ENCODE measurements around the gene TMEM9. TPM values are rescaled to one million over a fixed set of nuclear protein-coding genes. Genes with fewer than 3 reads are reported as not detected.

Gene TMEM9
- total and polyA plus RNA-seq, 4 donors = 30.5 to 59.5 (median 49.0) TPM

DNA sequence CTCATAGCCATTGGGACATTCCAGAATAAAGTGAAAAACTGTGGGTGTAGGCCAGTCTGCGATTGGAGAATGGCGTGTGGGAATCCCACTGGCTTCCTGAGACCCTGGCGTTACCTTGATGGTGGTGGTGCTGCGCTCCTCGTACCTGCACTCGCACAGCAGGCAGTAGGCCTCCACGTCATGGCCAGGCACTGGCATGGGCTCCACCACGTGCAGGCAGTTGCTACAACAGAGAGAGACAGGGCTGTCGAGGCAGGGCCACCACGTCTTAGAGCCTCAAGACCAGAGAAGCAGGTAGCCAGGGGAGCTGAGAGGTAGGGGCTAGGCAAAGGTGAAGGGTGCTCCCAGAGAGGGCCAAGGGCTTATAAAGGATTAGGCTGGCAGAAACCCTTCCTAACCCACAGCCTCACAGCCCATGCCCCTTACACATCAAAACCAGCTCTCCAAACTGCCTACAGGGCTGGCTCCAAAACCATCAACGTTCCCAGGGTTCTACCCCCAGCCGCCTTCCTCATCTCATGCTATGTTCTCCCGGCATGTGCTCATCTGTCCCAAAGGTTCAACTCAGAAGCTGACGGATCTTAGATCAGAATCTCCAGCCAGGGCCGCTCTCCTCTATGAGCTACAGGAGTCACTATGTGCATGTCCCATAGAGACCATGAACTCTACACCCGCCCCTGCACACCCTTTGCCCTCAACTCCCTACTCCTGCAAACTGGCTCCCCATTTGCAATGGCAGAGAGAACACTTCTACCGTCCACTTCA is 7.5 kb downstream of the TMEM9 start:
- TF ChIP-seq, protein P1, sequence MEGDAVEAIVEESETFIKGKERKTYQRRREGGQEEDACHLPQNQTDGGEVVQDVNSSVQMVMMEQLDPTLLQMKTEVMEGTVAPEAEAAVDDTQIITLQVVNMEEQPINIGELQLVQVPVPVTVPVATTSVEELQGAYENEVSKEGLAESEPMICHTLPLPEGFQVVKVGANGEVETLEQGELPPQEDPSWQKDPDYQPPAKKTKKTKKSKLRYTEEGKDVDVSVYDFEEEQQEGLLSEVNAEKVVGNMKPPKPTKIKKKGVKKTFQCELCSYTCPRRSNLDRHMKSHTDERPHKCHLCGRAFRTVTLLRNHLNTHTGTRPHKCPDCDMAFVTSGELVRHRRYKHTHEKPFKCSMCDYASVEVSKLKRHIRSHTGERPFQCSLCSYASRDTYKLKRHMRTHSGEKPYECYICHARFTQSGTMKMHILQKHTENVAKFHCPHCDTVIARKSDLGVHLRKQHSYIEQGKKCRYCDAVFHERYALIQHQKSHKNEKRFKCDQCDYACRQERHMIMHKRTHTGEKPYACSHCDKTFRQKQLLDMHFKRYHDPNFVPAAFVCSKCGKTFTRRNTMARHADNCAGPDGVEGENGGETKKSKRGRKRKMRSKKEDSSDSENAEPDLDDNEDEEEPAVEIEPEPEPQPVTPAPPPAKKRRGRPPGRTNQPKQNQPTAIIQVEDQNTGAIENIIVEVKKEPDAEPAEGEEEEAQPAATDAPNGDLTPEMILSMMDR (IDR thresholded peaks at IDR 0.05; ENCODE audit: low read depth, low read length, missing input control) = no peak
- no peak for TF ChIP-seq SP1 (IDR thresholded peaks at IDR 0.05)
- TF ChIP-seq FOXA2 (IDR thresholded peaks at IDR 0.05) = no peak
- no peak for TF ChIP-seq JUND (IDR thresholded peaks at IDR 0.05)
- TF ChIP-seq HNF4A (conservative IDR thresholded peaks at IDR 0.05) = no peak
- TF ChIP-seq NR2F2 (IDR thresholded peaks at IDR 0.05) = no peak
- no peak for TF ChIP-seq YY1 (IDR thresholded peaks at IDR 0.05)
- TF ChIP-seq, protein P2, sequence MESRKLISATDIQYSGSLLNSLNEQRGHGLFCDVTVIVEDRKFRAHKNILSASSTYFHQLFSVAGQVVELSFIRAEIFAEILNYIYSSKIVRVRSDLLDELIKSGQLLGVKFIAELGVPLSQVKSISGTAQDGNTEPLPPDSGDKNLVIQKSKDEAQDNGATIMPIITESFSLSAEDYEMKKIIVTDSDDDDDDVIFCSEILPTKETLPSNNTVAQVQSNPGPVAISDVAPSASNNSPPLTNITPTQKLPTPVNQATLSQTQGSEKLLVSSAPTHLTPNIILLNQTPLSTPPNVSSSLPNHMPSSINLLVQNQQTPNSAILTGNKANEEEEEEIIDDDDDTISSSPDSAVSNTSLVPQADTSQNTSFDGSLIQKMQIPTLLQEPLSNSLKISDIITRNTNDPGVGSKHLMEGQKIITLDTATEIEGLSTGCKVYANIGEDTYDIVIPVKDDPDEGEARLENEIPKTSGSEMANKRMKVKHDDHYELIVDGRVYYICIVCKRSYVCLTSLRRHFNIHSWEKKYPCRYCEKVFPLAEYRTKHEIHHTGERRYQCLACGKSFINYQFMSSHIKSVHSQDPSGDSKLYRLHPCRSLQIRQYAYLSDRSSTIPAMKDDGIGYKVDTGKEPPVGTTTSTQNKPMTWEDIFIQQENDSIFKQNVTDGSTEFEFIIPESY (IDR thresholded peaks at IDR 0.05) = no peak
- TF ChIP-seq FOXA1 (IDR thresholded peaks at IDR 0.05) = no peak
- TF ChIP-seq, protein P3, sequence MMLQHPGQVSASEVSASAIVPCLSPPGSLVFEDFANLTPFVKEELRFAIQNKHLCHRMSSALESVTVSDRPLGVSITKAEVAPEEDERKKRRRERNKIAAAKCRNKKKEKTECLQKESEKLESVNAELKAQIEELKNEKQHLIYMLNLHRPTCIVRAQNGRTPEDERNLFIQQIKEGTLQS (IDR thresholded peaks at IDR 0.05) = no peak
- TF ChIP-seq RAD21 (IDR thresholded peaks at IDR 0.05) = no peak
- H3K9ac ChIP-seq (ENCODE audit: low read depth in 1 of 2, low read length in 2 of 2) = no peak overlapping the region
- WGBS = 91% methylated on average over 17 of the region's 17 CpGs
- peaks cover 0 to 62% (median 12%) of the 10 kb centered on the region in 4 donors for H3K36me3 ChIP-seq (ENCODE audit: control insufficient read depth in 4 of 4, insufficient read depth in 3 of 4, low read depth in 1 of 4, low read length in 3 of 4)
- H3K27ac ChIP-seq (ENCODE audit: low read depth in 1 of 2, low read length in 2 of 2) = no peak overlapping the region
- DNase-seq (ENCODE audit: low spot score) = no peak
- no peak overlapping the region for H3K4me3 ChIP-seq (ENCODE audit: low read depth in 1 of 3, low read length in 3 of 3)
- no peaks in the 10 kb centered on the region for H3K4me1 ChIP-seq (ENCODE audit: control insufficient read depth in 4 of 4, insufficient read depth in 4 of 4, low read length in 3 of 4)
- H3K27me3 ChIP-seq (ENCODE audit: control insufficient read depth in 4 of 4, insufficient read depth in 4 of 4, low read length in 3 of 4) = no peaks in the 10 kb centered on the region
- H3K9me3 ChIP-seq (ENCODE audit: control insufficient read depth in 4 of 4, low read length in 3 of 4) = no peaks in the 10 kb centered on the region

DNA sequence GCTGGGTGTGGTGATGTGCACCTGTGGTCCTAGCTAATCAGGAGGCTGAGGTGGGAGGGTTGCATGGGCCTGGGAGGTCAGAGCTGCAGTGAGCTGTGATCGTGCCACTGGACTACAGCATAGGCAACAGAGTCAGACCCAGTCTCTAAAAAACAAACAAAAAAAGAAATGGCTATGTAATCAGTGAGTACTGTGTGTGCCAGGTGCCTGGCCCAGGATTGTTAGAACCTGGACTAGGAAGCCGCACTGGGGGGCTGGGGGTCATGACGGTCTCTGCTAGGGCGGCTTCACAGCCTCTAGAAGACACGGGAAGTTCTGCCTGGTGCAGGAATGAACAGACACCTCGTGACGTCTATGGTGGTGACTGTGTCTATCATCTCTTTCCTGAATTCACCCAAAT is 8.5 kb downstream of the TMEM9 start:
- TF ChIP-seq NR2F2 (IDR thresholded peaks at IDR 0.05) = no peak
- TF ChIP-seq FOXA2 (IDR thresholded peaks at IDR 0.05) = no peak
- TF ChIP-seq, protein P4, sequence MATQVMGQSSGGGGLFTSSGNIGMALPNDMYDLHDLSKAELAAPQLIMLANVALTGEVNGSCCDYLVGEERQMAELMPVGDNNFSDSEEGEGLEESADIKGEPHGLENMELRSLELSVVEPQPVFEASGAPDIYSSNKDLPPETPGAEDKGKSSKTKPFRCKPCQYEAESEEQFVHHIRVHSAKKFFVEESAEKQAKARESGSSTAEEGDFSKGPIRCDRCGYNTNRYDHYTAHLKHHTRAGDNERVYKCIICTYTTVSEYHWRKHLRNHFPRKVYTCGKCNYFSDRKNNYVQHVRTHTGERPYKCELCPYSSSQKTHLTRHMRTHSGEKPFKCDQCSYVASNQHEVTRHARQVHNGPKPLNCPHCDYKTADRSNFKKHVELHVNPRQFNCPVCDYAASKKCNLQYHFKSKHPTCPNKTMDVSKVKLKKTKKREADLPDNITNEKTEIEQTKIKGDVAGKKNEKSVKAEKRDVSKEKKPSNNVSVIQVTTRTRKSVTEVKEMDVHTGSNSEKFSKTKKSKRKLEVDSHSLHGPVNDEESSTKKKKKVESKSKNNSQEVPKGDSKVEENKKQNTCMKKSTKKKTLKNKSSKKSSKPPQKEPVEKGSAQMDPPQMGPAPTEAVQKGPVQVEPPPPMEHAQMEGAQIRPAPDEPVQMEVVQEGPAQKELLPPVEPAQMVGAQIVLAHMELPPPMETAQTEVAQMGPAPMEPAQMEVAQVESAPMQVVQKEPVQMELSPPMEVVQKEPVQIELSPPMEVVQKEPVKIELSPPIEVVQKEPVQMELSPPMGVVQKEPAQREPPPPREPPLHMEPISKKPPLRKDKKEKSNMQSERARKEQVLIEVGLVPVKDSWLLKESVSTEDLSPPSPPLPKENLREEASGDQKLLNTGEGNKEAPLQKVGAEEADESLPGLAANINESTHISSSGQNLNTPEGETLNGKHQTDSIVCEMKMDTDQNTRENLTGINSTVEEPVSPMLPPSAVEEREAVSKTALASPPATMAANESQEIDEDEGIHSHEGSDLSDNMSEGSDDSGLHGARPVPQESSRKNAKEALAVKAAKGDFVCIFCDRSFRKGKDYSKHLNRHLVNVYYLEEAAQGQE (IDR thresholded peaks at IDR 0.05) = no peak
- TF ChIP-seq, protein P2 (IDR thresholded peaks at IDR 0.05) = no peak
- TF ChIP-seq YY1 (IDR thresholded peaks at IDR 0.05) = no peak
- no peak for TF ChIP-seq HNF4G (IDR thresholded peaks at IDR 0.05)
- no peak for TF ChIP-seq EGR1 (IDR thresholded peaks at IDR 0.05; ENCODE audit: low read depth in 2 of 2)
- TF ChIP-seq, protein P1 (IDR thresholded peaks at IDR 0.05; ENCODE audit: low read depth, low read length, missing input control) = no peak
- no peak for TF ChIP-seq TAF1 (conservative IDR thresholded peaks at IDR 0.05)
- no peak for TF ChIP-seq RAD21 (IDR thresholded peaks at IDR 0.05)
- no peak for TF ChIP-seq HNF4A (conservative IDR thresholded peaks at IDR 0.05)
- no peak for TF ChIP-seq SP1 (IDR thresholded peaks at IDR 0.05)
- WGBS = 92% methylated on average over 7 of the region's 7 CpGs
- H3K36me3 ChIP-seq (ENCODE audit: control insufficient read depth in 4 of 4, insufficient read depth in 3 of 4, low read depth in 1 of 4, low read length in 3 of 4) = peaks cover 0 to 58% (median 14%) of the 10 kb centered on the region in 4 donors
- no peak overlapping the region for H3K27ac ChIP-seq (ENCODE audit: low read depth in 1 of 2, low read length in 2 of 2)
- no peak for DNase-seq (ENCODE audit: low spot score)
- no peak overlapping the region for H3K4me3 ChIP-seq (ENCODE audit: low read depth in 1 of 3, low read length in 3 of 3)
- H3K9me3 ChIP-seq (ENCODE audit: control insufficient read depth in 4 of 4, low read length in 3 of 4) = no peaks in the 10 kb centered on the region
- no peaks in the 10 kb centered on the region for H3K4me1 ChIP-seq (ENCODE audit: control insufficient read depth in 4 of 4, insufficient read depth in 4 of 4, low read length in 3 of 4)
- no peaks in the 10 kb centered on the region for H3K27me3 ChIP-seq (ENCODE audit: control insufficient read depth in 4 of 4, insufficient read depth in 4 of 4, low read length in 3 of 4)
- no peak overlapping the region for H3K9ac ChIP-seq (ENCODE audit: low read depth in 1 of 2, low read length in 2 of 2)

All from liver (tissue), 9 donors.